Effector CD8-positive, alpha-beta T cell (primary cell): ENCODE data around the gene GFOD1.

ENCODE experiments used
- DNase-seq: peaks from one replicate; lab custom pipeline; 2025; lab: John Stamatoyannopoulos, UW
- total RNA-seq, 4 experiments: gene quantifications; one replicate each; lab custom pipeline; 2026; lab: John Stamatoyannopoulos, UW

GFOD1 gene
- total RNA-seq = 15.7 to 91.4 (median 52.1) reads per million in 4 experiments

GRCh38 chr6:13487122-13488014 is at the start of gene GFOD1:
Gene GFOD1, minus strand, starts transcription at chr6:13487600. Its CDS starts 710 bp downstream, at chr6:13486890.
- peak; percentile 44 for DNase-seq

GRCh38 chr6:13536796-13537526 is 49.6 kb upstream of the GFOD1 start:
- no peak for DNase-seq

GRCh38 chr6:13535306-13535705 is 47.9 kb upstream of the GFOD1 start:
- DNase-seq = no peak

GRCh38 chr6:13534536-13534935 is 47.1 kb upstream of the GFOD1 start:
- DNase-seq = no peak

GRCh38 chr6:13531956-13532355 is 44.6 kb upstream of the GFOD1 start:
- no peak for DNase-seq

GRCh38 chr6:13528777-13529343 is 41.5 kb upstream of the GFOD1 start:
- no peak for DNase-seq

- no peak for DNase-seq
Observed at GRCh38 chr6:13528232-13528631, 40.8 kb upstream of the GFOD1 start.

- DNase-seq = no peak
Observed at GRCh38 chr6:13527671-13528056, 40.3 kb upstream of the GFOD1 start.

- DNase-seq = peak; percentile 27
Observed at GRCh38 chr6:13526727-13527670, 39.6 kb upstream of the GFOD1 start.

GRCh38 chr6:13526357-13526726 is 38.9 kb upstream of the GFOD1 start:
- DNase-seq = no peak

GRCh38 chr6:13524801-13525508 is 37.6 kb upstream of the GFOD1 start:
- no peak for DNase-seq

- DNase-seq = no peak
Observed at GRCh38 chr6:13523826-13524622, 36.6 kb upstream of the GFOD1 start.

- DNase-seq = no peak
Observed at GRCh38 chr6:13522656-13523055, 35.3 kb upstream of the GFOD1 start.

- DNase-seq = no peak
Observed at GRCh38 chr6:13519839-13520238, 32.4 kb upstream of the GFOD1 start.

GRCh38 chr6:13517116-13517515 is 29.7 kb upstream of the GFOD1 start:
- DNase-seq = no peak

GRCh38 chr6:13515912-13516311 is 28.5 kb upstream of the GFOD1 start:
- DNase-seq = no peak

GRCh38 chr6:13513626-13514502 is 26.5 kb upstream of the GFOD1 start:
- DNase-seq = no peak

- no peak for DNase-seq
Observed at GRCh38 chr6:13512900-13513299, 25.5 kb upstream of the GFOD1 start.
